Measurements from ENCODE around the gene TEX48.

The TEX48 gene, protein sequence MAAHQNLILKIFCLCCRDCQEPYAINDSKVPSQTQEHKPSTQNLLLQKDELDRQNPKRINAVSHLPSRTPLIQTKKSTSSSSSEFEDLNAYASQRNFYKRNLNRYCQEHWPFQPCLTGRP

GRCh38 chr9:114681594-114682332 lies at the start of gene TEX48:
Gene TEX48 (minus strand): TSS chr9:114682192. CDS start chr9:114671723, 10,469 bp downstream.
- peak; percentile 30 for DNase-seq

DNA sequence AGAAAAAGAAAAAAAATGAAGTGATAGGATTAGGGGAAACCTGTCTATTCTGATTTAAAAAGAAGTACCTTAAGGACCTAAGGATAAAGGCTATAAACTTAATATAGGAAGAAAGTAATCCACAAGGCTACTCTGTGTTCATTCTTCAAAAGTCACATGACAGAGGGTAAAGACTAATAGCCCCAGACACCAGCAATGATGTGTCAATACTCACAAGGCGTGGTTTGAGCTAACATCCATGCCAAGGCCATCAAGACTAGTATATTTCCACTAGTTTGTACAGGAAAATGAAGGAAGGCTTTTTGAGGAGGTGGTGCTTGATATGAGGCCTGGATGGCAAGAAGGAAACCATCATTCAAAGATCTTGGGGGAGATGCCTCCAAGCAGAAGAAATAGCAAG lies 49.7 kb upstream of the TEX48 start:
- DNase-seq = no peak

DNA sequence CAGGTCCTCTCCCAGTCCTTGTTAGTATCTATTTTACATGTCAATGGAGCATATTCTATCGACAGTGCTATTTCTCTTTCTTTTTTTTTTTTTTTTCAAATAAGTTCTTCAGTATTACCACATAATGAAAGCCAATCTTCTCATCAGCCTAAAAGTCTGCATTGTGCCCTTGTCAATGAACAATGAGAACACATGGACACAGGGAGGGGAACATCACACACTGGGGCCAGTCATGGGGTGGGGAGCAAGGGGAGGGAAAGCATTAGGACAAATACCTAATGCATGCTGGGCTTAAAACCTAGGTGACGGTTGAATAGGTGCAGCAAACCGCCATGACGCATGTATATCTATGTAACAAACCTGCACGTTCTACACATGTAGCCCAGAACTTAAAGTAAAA lies 47.7 kb upstream of the TEX48 start:
- no peak for DNase-seq

DNA sequence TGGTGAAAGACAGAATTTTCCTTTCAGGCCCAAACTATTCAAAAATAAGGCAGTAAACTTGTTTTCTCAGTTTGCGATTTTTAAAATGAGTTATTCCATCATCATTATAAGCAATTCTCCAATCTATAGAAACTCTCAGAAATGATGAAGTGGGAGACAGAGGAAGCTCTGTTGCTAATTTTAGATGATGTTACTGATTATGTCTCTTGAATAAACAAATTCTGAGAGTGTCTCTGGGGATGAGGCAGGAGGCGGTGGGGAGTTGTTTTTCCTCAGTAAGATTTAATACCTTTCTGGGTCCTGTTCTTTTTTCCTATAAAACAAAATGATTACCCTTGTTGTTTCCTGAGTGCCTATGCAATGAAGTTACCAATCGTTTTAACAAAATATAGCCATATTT lies 43.9 kb upstream of the TEX48 start:
- no peak for DNase-seq

DNA sequence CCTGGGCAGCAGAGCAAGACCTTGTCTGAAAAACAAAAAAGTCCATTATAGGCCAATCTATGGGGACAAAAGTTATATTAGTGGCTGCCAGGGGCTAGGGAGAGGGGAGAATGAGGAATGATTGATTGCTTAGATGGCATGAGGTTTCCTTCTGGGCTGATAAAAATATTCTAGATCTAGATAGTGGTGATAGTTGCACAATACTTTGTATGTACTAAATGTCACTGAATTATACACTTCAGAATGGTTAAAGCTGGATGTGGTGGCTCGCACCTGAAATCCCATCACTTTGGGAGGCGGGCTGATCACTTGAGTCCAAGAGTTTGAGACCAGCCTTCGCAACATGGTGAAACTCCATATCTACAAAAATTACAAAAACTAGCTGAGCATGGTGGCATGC lies 42.8 kb upstream of the TEX48 start:
- DNase-seq = no peak

DNA sequence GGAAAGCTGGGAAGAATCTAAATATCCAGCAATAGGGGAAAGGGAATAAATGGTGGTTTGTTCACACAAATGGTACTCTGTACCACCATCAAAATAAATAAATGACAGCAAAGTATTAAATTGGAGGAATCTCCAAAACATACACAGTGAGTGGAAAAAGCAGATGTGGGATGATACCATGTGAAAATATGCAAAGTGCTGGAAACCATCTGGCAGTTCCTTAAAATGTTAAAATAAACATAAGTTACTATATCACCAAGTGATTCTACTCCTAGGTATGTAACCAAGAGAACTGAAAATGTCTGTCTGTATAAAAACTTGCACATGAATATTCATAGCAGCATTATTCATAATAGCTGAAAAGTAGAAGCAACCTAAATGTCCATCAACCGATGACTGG lies 41.9 kb upstream of the TEX48 start:
- no peak for DNase-seq

GRCh38 chr9:114722937-114723620 lies 41.1 kb upstream of the TEX48 start:
- DNase-seq = no peak

- no peak for DNase-seq
Observed at GRCh38 chr9:114722081-114722621, 40.2 kb upstream of the TEX48 start.

GRCh38 chr9:114721491-114722079 lies 39.6 kb upstream of the TEX48 start:
- no peak for DNase-seq

GRCh38 chr9:114720086-114720676 lies 38.2 kb upstream of the TEX48 start:
- DNase-seq = peak; percentile 13

DNA sequence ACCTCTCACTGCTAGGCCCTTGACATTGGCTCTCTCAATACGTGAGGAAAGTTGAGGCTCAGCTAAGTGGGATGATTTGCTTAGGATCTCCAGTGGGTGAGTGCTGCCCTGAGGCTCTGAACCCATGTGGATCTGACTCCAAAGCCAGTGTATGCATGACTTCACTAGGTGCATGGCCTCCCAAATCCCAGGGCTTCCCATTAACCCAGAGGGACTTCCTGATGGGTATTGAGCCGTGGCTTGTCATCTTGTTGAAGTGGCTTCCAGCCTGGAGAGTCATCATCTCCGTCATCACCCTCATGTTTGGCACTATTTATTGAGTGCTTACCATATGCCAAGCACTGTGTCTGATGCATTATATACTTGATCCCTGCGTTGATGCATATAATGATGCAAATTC lies 37.3 kb upstream of the TEX48 start:
- no peak for DNase-seq

DNA sequence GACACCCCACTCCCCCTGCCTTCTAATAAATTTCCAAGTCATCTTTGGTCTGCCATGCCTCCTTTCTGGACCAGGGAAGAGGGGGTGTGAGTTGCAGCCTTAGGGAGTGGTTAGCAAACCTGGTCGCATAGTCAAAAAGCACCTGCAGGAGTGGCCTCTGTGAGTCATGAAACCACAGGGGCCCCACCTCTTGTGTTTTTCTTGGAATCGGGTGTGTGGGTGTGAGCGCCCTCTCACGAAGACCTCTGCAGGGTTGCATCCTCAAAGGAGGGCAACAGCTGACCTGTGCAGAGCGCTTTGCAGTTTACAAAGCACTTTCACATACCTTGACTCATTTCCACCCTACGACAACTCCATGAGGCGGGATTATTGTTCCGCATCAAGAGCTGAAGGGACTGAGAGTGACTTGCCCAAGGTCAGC lies 36.8 kb upstream of the TEX48 start:
- DNase-seq = no peak

- DNase-seq = no peak
Observed at GRCh38 chr9:114717908-114718486, 36.0 kb upstream of the TEX48 start.

GRCh38 chr9:114709636-114710035 lies 27.6 kb upstream of the TEX48 start:
- no peak for DNase-seq

DNA sequence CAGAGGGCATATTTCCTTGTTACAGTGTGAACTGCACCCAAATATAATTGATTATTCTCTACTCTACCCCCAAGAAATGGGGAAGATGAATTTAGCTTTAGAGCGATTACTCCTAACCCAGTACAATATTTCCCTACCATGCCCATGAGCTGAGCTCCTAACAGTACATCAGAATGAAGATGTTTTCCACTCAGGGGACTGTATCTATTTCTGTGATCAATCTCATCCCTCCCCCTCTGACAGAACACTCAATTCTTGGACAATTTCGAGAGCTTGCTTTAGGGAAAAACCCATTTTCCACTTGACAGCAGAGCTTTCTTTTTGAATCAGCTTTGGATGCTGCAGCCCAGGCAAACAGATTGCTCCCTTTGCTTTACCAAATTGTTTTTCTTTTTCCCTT lies 24.7 kb upstream of the TEX48 start:
- no peak for DNase-seq

DNA sequence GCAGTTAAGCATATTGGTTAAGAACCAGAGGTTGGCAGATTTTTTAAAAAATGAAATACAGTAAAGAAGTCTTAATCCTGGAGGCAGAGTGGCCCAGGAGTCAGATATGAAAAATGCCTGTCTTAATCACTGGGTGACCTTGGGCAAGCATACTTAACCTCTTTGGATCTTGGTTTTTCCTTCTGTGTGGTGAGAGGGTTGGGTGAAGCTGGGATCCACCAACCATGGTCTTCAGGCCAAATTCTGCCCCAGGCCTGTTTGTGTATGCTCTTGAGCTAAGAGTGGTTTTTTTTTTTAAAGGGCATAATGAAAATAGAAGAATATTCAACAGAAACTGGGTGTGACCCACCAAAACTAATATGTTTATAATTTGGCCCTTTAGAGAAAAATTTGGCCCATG lies 20.0 kb upstream of the TEX48 start:
- no peak for DNase-seq

- DNase-seq = no peak
Observed at GRCh38 chr9:114697951-114698351, 16.0 kb upstream of the TEX48 start.

DNA sequence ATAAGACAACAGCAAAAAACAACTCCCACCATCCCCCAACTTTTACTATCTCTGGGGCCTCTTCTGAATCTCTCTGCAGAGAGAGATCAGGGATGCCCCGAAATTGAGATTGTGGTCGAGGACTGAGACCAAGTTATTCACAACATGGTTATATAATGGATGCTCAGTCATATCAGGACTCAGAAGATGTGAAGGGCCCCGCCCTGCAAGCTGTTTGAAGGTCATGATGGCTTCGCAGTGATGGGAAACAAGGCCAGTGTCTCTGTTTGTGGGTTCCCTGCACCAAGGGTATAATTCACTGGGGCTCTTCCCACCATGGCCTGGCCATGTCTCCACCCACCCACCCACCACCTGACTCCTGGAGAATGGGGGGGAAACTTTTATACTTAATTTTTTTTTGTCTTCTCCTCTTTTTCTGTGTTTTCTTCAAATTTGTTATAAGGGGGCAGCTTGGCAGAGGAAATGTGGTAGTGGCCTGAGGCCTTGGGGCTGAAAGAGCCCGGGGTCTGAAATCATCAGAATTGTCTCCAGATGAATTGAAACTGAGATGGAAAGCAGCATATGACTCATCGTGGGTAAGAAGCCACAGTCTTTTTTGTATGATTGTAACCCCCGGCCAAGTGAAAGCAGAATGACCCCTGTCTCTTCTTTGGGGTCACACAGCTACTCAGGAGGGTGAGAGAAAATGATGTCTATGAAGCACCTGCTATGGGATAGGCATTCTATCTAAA lies 15.0 kb upstream of the TEX48 start:
- no peak for DNase-seq

GRCh38 chr9:114695948-114696347 lies 14.0 kb upstream of the TEX48 start:
- no peak for DNase-seq

DNA sequence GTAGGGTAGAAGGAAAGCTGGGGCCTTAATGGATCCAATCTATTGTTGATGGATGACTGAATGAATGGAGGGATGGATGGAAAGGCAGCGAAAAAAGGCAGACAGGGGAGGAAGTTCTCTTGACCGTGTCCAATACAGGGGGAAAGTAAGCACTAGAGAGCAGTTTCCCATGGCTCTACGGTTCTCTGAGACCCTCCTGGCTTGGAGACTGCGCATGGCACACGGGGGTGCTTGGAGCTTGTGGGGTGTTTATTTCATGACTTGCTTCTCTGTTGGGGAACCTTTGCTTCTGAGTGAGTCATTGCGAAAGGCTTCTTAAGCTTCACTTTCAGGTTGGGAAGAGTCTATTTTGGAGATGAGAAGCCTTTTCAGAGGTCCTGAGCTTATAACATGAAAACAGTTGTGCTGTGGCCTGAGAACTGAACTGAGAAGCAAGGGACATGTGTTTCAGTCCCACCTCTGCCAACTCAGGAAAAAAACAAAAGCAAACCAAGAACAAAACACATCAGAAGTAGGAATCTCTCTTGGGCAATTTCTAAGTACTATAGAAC lies 12.8 kb upstream of the TEX48 start:
- DNase-seq = no peak

GRCh38 chr9:114694146-114694545 lies 12.2 kb upstream of the TEX48 start:
- DNase-seq = no peak

Data from NCI-H1436 (cell line).